Measurements from ENCODE around the gene CARD6. TPM values are rescaled to one million over a fixed set of nuclear protein-coding genes. Genes with fewer than 3 reads are reported as not detected.
"Not testable (repeated sequence)": the region's sequence is repeated elsewhere in the genome, so short reads cannot be mapped to it uniquely, and the experiment has no call there.

CARD6 gene
- total and polyA plus RNA-seq, 12 donors: 2.7 to 9.1 (median 5.2) TPM

DNA sequence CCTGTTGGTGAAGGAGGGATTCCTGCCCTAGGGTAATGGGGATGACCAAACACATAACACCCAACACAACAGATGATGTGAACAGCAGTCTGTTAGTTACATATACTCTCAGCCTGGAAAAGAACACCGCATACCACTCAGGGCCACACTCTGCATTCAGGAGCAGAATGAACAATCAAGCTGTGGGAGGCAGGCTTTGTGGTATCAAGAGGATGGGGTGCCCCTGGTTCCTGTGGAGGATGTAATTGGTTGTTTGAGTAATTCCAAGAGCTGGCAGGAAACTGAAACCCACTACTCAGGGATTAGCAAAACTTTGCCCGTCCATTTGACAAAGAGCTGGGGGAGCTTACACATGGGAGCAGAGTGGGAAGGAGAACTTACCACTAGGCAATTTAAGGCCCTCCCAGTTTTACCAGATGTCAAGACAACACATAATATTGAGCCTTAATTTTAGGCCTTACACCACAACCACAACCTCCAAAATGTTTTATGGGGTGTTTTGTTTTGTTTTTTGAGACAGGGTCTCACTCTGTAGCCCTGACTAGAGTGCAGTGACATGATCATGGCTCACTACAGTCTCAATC lies 27.4 kb upstream of the CARD6 start:
- Histone ChIP-seq H3K4me3 (no peak overlapping the region), H3K36me3 (no peaks in the 10 kb centered on the region), H3K9me3 (no peaks in the 10 kb centered on the region), H3K27me3 (no peaks in the 10 kb centered on the region), H3K4me1 (no peaks in the 10 kb centered on the region), H3K27ac (no peak overlapping the region)
- TF ChIP-seq, protein P1, sequence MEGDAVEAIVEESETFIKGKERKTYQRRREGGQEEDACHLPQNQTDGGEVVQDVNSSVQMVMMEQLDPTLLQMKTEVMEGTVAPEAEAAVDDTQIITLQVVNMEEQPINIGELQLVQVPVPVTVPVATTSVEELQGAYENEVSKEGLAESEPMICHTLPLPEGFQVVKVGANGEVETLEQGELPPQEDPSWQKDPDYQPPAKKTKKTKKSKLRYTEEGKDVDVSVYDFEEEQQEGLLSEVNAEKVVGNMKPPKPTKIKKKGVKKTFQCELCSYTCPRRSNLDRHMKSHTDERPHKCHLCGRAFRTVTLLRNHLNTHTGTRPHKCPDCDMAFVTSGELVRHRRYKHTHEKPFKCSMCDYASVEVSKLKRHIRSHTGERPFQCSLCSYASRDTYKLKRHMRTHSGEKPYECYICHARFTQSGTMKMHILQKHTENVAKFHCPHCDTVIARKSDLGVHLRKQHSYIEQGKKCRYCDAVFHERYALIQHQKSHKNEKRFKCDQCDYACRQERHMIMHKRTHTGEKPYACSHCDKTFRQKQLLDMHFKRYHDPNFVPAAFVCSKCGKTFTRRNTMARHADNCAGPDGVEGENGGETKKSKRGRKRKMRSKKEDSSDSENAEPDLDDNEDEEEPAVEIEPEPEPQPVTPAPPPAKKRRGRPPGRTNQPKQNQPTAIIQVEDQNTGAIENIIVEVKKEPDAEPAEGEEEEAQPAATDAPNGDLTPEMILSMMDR (IDR thresholded peaks at IDR 0.05): no peak
- DNase-seq: no peak
- no peak for ATAC-seq
- 91 to 93% methylated on average over 2 of the region's 2 CpGs for WGBS, 2 donors
- intact Hi-C loops (cut with DNase I): no loop called here

GRCh38 chr5:40823459-40823858 lies 17.7 kb upstream of the CARD6 start:
- no peak for DNase-seq
- intact Hi-C loops (cut with DNase I): no loop called here
- no peak for ATAC-seq
- Histone ChIP-seq H3K36me3 (peaks cover 0 to 38% (median 11%) of the 10 kb centered on the region in 9 donors), H3K4me1 (no peaks in the 10 kb centered on the region), H3K4me3 (no peak overlapping the region), H3K27ac (no peak overlapping the region), H3K9me3 (no peaks in the 10 kb centered on the region), H3K27me3 (no peaks in the 10 kb centered on the region)
- WGBS, 2 donors: 56 to 67% methylated on average over 1 of the region's 1 CpG
- TF ChIP-seq, protein P1 (IDR thresholded peaks at IDR 0.05): no peak

GRCh38 chr5:40825461-40826043 lies 15.6 kb upstream of the CARD6 start:
- H3K4me3 ChIP-seq; H3K27ac ChIP-seq; intact Hi-C loops (cut with DNase I); DNase-seq; ATAC-seq; H3K4me1 ChIP-seq; H3K27me3 ChIP-seq; H3K9me3 ChIP-seq: not testable (repeated sequence)
- H3K36me3 ChIP-seq: peaks cover 0 to 59% (median 30%) of the 10 kb centered on the region in 9 donors
- whole genome bisulfite sequencing, 2 donors: 93 to 94% methylated on average over 11 of the region's 11 CpGs

DNA sequence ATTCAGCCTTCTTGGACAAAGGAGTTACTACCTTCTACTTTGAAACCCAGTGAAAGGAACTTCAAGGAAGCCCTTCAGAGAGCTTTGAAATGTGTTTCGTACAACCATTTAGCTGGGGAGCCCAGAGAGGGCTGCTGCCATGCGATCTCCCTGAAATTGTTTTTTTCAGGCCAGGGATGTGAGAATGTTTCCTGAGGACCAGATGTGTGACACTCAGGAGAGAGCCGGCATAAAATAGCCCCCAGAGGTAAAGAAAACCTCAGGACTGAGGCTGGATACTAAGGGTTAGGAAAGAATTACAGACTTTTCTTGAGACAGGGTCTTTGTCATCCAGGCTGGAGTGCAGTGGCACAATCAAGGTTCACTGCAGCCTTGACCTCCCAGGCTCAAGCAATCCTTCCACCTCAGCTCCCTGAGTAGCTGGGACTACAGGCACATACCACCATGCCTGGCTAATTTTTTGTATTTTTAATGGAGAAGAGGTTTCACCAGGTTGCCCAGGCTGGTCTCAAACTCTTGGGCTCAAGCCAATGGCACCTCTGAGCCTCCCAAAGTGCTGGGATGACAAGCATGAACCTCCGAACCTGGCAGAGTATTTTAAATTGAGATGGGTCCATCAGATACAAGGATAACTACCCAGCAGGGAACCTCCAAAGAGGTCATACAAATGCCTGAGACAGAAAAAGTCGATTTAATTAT lies 14.5 kb upstream of the CARD6 start:
- H3K4me3 ChIP-seq: no peak overlapping the region
- TF ChIP-seq, protein P1 (IDR thresholded peaks at IDR 0.05): no peak
- no peak overlapping the region for H3K27ac ChIP-seq
- intact Hi-C loops (cut with DNase I): no loop called here
- no peaks in the 10 kb centered on the region for H3K9me3 ChIP-seq
- 89 to 91% methylated on average over 5 of the region's 5 CpGs for WGBS, 2 donors
- peaks cover 0 to under 1% (median 0%) of the 10 kb centered on the region in 9 donors for H3K4me1 ChIP-seq
- DNase-seq (no peak), ATAC-seq (no peak)
- peaks cover 0 to 70% (median 39%) of the 10 kb centered on the region in 9 donors for H3K36me3 ChIP-seq
- no peaks in the 10 kb centered on the region for H3K27me3 ChIP-seq
